Osteocyte (in vitro differentiated cells): ENCODE results near the gene RRP1. TPM values are rescaled to one million over a fixed set of nuclear protein-coding genes. Genes with fewer than 3 reads are reported as not detected.
"Not testable (repeated sequence)": the region's sequence is repeated elsewhere in the genome, so short reads cannot be mapped to it uniquely, and the experiment has no call there.

Source experiments
- DNase-seq: peaks from one replicate; pipeline ENCODE4 v3.0.0; 2021; ENCODE audit warnings: mixed read lengths; ENCODE audit not compliant: unreplicated experiment; ENCODE audit errors: extremely low spot score
- H3K27ac Mint-ChIP-seq: one replicate; pipeline ENCODE4 v1.8.0; 2021; ENCODE audit warnings: mild to moderate bottlenecking, mixed read lengths; ENCODE audit not compliant: unreplicated experiment
- H3K27me3 Mint-ChIP-seq: one replicate; pipeline ENCODE4 v1.8.0; 2021; ENCODE audit warnings: mixed read lengths; ENCODE audit not compliant: unreplicated experiment
- H3K36me3 Mint-ChIP-seq: one replicate; pipeline ENCODE4 v1.8.0; 2021; ENCODE audit warnings: mixed read lengths; ENCODE audit not compliant: unreplicated experiment
- H3K4me1 Mint-ChIP-seq: one replicate; pipeline ENCODE4 v1.8.0; 2021; ENCODE audit warnings: mixed read lengths; ENCODE audit not compliant: unreplicated experiment
- H3K4me3 Mint-ChIP-seq: one replicate; pipeline ENCODE4 v1.8.0; 2021; ENCODE audit warnings: mild to moderate bottlenecking, moderate library complexity, mixed read lengths; ENCODE audit not compliant: unreplicated experiment
- H3K9me3 Mint-ChIP-seq: one replicate; pipeline ENCODE4 v1.8.0; 2021; ENCODE audit warnings: mixed read lengths; ENCODE audit not compliant: unreplicated experiment
- total RNA-seq: library from RNA; stranded (reverse); gene quantifications from 2 replicates; pipeline ENCODE4 v1.2.1, GENCODE V29; 2021
- TF ChIP-seq, protein P1 (sequence below): fragments of 200-600 bp; sonication (generic); IDR thresholded peaks from 2 replicates; pipeline ENCODE4 v1.5.0; 2021; ENCODE audit warnings: antibody characterized with exemption, mild to moderate bottlenecking, moderate library complexity

Gene RRP1
- total RNA-seq, 1 donor from 2014 or later: 22.8 TPM

DNA sequence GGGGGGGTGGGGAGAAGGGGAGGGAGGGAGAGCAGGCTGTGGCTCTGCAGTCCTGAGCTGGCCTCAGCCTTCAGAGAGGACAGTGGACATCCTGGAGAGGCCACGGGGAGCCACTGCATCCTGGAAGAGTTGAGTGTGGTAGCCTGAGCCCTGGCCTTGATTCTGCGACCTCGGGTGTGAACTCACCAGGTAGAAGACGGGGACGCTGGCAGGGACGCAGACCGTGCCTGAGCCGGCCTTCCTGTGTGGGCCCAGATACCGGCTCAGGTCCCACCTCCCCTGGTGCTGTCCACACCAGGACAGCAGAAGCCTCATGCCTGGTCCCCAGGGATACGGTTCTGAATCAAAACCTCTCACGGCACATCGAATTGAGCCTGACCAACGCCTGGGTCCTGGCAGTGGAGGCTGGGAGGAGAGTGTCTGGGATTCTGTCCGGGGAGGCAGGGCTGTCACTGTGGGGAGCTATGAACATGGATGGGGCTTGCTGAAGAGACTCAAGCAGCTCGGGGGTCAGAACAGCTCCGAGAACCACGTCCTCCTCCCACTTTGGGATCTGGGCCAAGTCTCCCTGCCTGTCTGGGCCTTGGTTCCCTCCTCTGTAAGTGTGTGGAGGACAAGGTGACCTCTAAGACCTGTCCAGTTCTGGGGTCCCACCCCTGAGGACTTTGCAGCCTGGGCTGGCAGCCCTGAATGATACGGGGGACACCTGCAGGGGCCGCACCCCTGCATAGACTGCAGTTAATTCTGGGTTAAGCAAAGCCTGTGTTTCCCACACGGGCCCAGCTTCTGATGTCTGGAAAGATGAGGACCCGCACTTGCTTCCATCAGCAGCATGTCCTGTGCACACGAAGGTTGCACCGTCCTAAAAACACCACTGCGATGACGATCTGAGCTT, 30.4 kb downstream of the RRP1 start:
- no peak for DNase-seq
- Mint-ChIP-seq H3K27me3 (no peaks in the 10 kb centered on the region), H3K36me3 (no peaks in the 10 kb centered on the region), H3K27ac (no peak overlapping the region), H3K9me3 (peaks cover 7% of the 10 kb centered on the region), H3K4me1 (peaks cover 5% of the 10 kb centered on the region), H3K4me3 (no peak overlapping the region)
- TF ChIP-seq, protein P1, sequence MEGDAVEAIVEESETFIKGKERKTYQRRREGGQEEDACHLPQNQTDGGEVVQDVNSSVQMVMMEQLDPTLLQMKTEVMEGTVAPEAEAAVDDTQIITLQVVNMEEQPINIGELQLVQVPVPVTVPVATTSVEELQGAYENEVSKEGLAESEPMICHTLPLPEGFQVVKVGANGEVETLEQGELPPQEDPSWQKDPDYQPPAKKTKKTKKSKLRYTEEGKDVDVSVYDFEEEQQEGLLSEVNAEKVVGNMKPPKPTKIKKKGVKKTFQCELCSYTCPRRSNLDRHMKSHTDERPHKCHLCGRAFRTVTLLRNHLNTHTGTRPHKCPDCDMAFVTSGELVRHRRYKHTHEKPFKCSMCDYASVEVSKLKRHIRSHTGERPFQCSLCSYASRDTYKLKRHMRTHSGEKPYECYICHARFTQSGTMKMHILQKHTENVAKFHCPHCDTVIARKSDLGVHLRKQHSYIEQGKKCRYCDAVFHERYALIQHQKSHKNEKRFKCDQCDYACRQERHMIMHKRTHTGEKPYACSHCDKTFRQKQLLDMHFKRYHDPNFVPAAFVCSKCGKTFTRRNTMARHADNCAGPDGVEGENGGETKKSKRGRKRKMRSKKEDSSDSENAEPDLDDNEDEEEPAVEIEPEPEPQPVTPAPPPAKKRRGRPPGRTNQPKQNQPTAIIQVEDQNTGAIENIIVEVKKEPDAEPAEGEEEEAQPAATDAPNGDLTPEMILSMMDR: no peak

DNA sequence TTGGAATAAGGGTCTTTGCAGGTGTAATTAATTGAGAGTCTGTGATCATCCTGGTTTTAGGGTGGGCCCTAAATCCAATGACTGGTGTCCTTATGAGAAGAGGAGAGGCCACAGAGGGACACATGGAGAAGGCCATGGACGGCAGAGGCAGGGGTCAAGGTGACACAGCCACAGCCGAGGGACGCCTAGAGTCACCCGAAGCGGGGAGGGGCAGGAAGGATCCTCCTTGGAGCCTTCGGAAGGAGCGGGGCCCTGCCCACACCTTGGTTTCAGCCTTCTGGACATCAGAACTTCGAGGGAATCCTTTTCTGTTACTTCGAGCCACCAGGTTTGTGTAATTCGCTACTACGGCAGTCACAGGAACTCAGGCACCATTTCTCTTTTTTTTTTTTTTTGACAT, 31.1 kb downstream of the RRP1 start:
- Mint-ChIP-seq H3K36me3 (no peaks in the 10 kb centered on the region), H3K4me1 (peaks cover 3% of the 10 kb centered on the region), H3K27ac (no peak overlapping the region), H3K27me3 (no peaks in the 10 kb centered on the region), H3K9me3 (peaks cover 7% of the 10 kb centered on the region), H3K4me3 (no peak overlapping the region)
- TF ChIP-seq, protein P1: no peak
- no peak for DNase-seq

DNA sequence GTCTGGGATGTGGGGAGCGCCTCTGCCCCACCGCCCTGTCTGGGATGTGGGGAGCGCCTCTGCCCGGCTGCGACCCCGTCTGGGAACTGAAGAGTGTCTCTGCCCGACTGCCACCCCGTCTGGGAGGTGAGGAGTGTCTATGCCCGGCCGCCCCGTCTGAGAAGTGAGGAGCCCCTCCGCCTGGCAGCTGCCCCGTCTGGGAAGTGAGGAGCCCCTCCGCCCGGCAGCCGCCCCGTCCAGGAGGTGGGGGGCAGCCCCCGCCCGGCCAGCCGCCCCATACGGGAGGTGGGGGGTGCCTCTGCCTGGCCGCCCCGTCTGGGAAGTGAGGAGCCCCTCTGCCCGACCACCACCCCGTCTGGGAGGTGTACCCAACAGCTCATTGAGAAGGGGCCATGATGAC, 32.8 kb downstream of the RRP1 start:
- H3K9me3 Mint-ChIP-seq, H3K4me3 Mint-ChIP-seq, H3K4me1 Mint-ChIP-seq, H3K36me3 Mint-ChIP-seq, H3K27ac Mint-ChIP-seq, DNase-seq, H3K27me3 Mint-ChIP-seq: not testable (repeated sequence)

DNA sequence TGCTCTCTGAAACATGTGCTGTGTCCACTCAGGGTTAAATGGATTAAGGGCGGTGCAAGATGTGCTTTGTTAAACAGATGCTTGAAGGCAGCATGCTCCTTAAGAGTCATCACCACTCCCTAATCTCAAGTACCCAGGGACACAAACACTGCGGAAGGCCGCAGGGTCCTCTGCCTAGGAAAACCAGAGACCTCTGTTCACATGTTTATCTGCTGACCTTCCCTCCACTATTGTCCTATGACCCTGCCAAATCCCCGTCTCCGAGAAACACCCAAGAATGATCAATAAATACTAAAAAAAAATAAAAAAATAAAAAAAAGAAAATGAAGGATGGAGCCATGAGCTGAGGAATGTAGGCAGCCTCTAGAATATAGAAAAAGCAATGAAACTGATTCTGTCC, 33.4 kb downstream of the RRP1 start:
- not testable (repeated sequence) for H3K27me3 Mint-ChIP-seq, H3K4me1 Mint-ChIP-seq, H3K4me3 Mint-ChIP-seq, H3K27ac Mint-ChIP-seq, DNase-seq, H3K9me3 Mint-ChIP-seq, H3K36me3 Mint-ChIP-seq

DNA sequence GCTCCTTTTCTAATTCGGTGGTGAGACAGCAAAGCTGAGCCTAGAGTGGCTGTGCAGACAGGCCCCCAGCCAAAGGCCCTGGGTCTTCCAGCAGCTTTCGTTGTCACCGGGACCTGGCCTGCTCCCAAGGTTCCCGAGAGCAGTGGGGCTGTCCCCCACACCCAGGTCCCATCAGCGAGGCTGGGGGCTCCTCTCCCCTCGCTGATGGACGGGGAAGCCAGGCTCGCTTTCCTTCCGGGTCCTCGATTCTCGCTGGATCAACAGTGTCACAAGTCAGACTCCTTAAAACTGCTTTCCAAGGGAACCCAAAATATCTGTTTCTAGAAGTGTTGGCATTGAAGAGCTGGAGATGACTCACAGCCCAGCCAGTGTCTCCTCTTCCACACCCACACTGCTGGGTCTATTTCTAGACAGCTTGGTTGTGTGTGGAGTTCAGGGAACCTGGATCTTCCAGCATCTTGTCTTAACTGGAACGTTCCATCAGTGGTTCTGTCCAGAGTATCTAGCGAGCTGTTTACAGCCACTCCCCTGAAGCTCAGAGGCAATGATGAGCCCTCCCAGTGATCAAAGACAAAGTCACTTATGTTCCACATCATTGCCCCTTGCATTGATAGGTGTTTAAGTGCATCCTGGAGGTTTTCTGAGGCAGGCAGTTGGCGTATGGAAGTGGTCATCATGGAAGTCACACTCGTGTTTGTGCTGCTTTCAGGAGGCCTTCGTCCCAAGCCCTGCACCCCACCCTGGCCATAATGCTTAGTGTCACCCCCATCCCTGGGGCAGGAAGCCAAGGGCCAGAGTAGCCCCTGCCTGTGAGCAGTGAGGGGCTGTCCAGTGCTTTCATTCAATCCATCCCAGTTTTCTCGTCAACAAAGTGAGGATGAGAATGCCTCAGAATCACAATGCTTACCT, 35.2 kb downstream of the RRP1 start:
- no peaks in the 10 kb centered on the region for H3K9me3 Mint-ChIP-seq
- H3K4me3 Mint-ChIP-seq: no peak overlapping the region
- TF ChIP-seq, protein P1: no peak
- DNase-seq: no peak
- no peak overlapping the region for H3K27ac Mint-ChIP-seq
- no peaks in the 10 kb centered on the region for H3K36me3 Mint-ChIP-seq
- no peaks in the 10 kb centered on the region for H3K27me3 Mint-ChIP-seq
- H3K4me1 Mint-ChIP-seq: peaks cover 6% of the 10 kb centered on the region
